PC-3 (cell line): ENCODE results near the gene CASP8AP2. TPM values are rescaled to one million over a fixed set of nuclear protein-coding genes. Genes with fewer than 3 reads are reported as not detected.

Source experiments
- ATAC-seq: fragments of 200-7000 bp; cut with Tn5 transposase; 2 replicates; pipeline ENCODE4 v1.9.1; 2020; ENCODE audit warnings: mild to moderate bottlenecking, moderate library complexity
- BruUV-seq: library from RNA; stranded (reverse); fragments of 400-500 nt; replicated peaks from 2 replicates; lab custom pipeline; 2021; lab: Mats Ljungman, UMichigan
- CTCF ChIA-PET: fragments of 300-600 bp; sonication (Branson Sonifier 250); formaldehyde crosslinking; loops from one replicate; lab custom pipeline; 2022; ENCODE audit warnings: antibody characterized with exemption; lab: Charles Lee
- POLR2A ChIA-PET: fragments of 300-600 bp; sonication (Branson Sonifier 250); formaldehyde crosslinking; loops from one replicate; lab custom pipeline; 2022; ENCODE audit warnings: antibody characterized with exemption; ENCODE audit not compliant: unreplicated experiment; lab: Charles Lee
- DNase-seq: peaks from one replicate; pipeline ENCODE4 v3.0.0-alpha.2; 2015
- H2AFZ ChIP-seq: fragments of 300-600 bp; sonication (generic); 2 replicates; pipeline ENCODE4 v1.6.0; 2016; ENCODE audit warnings: antibody characterized with exemption, low read length
- H3F3A ChIP-seq: fragments of 300-600 bp; sonication (generic); one replicate; pipeline ENCODE4 v1.6.0; 2017; ENCODE audit warnings: antibody characterized with exemption, low read length, control low read depth, mild to moderate bottlenecking; ENCODE audit not compliant: unreplicated experiment
- H3K27ac ChIP-seq: fragments of 300-600 bp; sonication (generic); 2 replicates; pipeline ENCODE4 v1.5.1; 2016; ENCODE audit warnings: mild to moderate bottlenecking, low read length
- H3K27me3 ChIP-seq: fragments of 300-600 bp; sonication (generic); 2 replicates; pipeline ENCODE4 v1.6.1; 2016; ENCODE audit warnings: low read length, mixed read lengths
- H3K36me3 ChIP-seq: fragments of 300-600 bp; sonication (generic); 2 replicates; pipeline ENCODE4 v1.6.1; 2016; ENCODE audit warnings: low read depth, mixed run types, low read length, mixed read lengths
- H3K4me1 ChIP-seq: fragments of 300-600 bp; sonication (generic); 2 replicates; pipeline ENCODE4 v1.5.1; 2016; ENCODE audit warnings: low read length; ENCODE audit not compliant: insufficient read depth
- H3K4me2 ChIP-seq: fragments of 300-600 bp; sonication (generic); 2 replicates; pipeline ENCODE4 v1.6.0; 2016; ENCODE audit warnings: low read length
- H3K4me3 ChIP-seq: fragments of 300-600 bp; sonication (generic); 2 replicates; pipeline ENCODE4 v1.5.1; 2016; ENCODE audit warnings: mild to moderate bottlenecking, low read length, mixed read lengths
- H3K79me2 ChIP-seq: fragments of 300-600 bp; sonication (generic); 2 replicates; pipeline ENCODE4 v1.6.1; 2017; ENCODE audit warnings: low read length, mixed read lengths
- H3K9ac ChIP-seq: fragments of 300-600 bp; sonication (generic); 2 replicates; pipeline ENCODE4 v1.6.0; 2016; ENCODE audit warnings: mild to moderate bottlenecking, low read length
- H3K9me2 ChIP-seq: fragments of 300-600 bp; sonication (generic); replicated peaks from 2 replicates; pipeline ENCODE4 v1.6.1; 2016; ENCODE audit warnings: mixed run types, low read length, mixed read lengths
- H3K9me3 ChIP-seq: fragments of 300-600 bp; sonication (generic); 2 replicates; pipeline ENCODE4 v1.6.1; 2016; ENCODE audit warnings: low read length, mixed read lengths
- H4K20me1 ChIP-seq: fragments of 300-600 bp; sonication (generic); 2 replicates; pipeline ENCODE4 v1.6.1; 2016; ENCODE audit warnings: low read length, mixed read lengths
- EZH2 ChIP-seq: fragments of 300-600 bp; sonication (generic); IDR thresholded peaks from one replicate; pipeline ENCODE4 v1.6.1; 2017; ENCODE audit warnings: antibody characterized with exemption, mild to moderate bottlenecking, low read length; ENCODE audit not compliant: unreplicated experiment
- EZH2phosphoT487 ChIP-seq: fragments of 300-600 bp; sonication (generic); IDR thresholded peaks from 2 replicates; pipeline ENCODE4 v1.6.1; 2018; ENCODE audit warnings: mild to moderate bottlenecking, antibody characterized with exemption, low read length, borderline replicate concordance
- intact Hi-C: fragments of 100-400 bp; cut with micrococcal nuclease; formaldehyde crosslinking; loops from 2 replicates; pipeline ENCODE4 v1.9.0; 2023
- total RNA-seq: library from RNA; depleted of rRNA; stranded (reverse); fragments of >200 nt; gene quantifications from 2 replicates; pipeline ENCODE4 v1.2.3, GENCODE V29; 2014
- TF ChIP-seq, protein P1 (sequence below): fragments of 300-600 bp; sonication (generic); conservative IDR thresholded peaks from 2 replicates; pipeline ENCODE4 v1.5.1; 2017; ENCODE audit warnings: antibody characterized with exemption, low read depth, mild to moderate bottlenecking, low read length

Gene CASP8AP2
- total RNA-seq, 1 experiment from 2014 or later, result 6.6 TPM

DNA sequence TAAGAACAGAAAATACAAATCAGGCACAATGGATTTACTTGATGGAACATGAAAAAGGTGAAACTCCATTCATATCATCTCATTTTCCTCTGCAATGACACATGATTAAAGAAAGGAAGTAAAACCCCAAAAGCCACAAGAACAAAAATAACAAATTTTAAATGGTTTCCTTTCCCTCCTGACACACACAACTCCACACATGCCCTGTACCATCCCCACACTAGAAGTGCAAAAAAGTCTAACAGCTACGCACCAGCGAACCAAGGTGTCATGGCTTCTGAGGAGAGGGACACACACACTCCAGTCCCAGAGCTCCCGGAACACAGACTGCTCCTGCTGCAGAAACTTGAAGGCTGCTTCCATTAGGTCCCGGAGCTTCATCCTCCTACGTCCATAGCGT is 35.4 kb upstream of the CASP8AP2 start:
- Histone ChIP-seq H2AFZ (no peak overlapping the region), H3K27me3 (no peaks in the 10 kb centered on the region), H3K36me3 (peaks cover 20% of the 10 kb centered on the region), H3K79me2 (0 out of 2 replicates have a peak, but pooled peaks cover 3% of the 10 kb centered on the region), H3K4me3 (no peak overlapping the region), H3F3A (no peaks in the 10 kb centered on the region), H4K20me1 (no peaks in the 10 kb centered on the region), H3K9ac (no peak overlapping the region), H3K9me2 (no peaks in the 10 kb centered on the region), H3K9me3 (no peaks in the 10 kb centered on the region), H3K27ac (no peak overlapping the region), H3K4me2 (no peak overlapping the region), H3K4me1 (no peaks in the 10 kb centered on the region)
- intact Hi-C loops, result no loop called here
- ATAC-seq (no peak), DNase-seq (no peak)
- TF ChIP-seq EZH2phosphoT487 (no peak), EZH2 (no peak)
- TF ChIP-seq, protein P1, sequence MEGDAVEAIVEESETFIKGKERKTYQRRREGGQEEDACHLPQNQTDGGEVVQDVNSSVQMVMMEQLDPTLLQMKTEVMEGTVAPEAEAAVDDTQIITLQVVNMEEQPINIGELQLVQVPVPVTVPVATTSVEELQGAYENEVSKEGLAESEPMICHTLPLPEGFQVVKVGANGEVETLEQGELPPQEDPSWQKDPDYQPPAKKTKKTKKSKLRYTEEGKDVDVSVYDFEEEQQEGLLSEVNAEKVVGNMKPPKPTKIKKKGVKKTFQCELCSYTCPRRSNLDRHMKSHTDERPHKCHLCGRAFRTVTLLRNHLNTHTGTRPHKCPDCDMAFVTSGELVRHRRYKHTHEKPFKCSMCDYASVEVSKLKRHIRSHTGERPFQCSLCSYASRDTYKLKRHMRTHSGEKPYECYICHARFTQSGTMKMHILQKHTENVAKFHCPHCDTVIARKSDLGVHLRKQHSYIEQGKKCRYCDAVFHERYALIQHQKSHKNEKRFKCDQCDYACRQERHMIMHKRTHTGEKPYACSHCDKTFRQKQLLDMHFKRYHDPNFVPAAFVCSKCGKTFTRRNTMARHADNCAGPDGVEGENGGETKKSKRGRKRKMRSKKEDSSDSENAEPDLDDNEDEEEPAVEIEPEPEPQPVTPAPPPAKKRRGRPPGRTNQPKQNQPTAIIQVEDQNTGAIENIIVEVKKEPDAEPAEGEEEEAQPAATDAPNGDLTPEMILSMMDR, result no peak
- CTCF ChIA-PET, result no interaction called here
- POLR2A ChIA-PET, result no interaction called here
- BruUV-seq, result no TSS peak

DNA sequence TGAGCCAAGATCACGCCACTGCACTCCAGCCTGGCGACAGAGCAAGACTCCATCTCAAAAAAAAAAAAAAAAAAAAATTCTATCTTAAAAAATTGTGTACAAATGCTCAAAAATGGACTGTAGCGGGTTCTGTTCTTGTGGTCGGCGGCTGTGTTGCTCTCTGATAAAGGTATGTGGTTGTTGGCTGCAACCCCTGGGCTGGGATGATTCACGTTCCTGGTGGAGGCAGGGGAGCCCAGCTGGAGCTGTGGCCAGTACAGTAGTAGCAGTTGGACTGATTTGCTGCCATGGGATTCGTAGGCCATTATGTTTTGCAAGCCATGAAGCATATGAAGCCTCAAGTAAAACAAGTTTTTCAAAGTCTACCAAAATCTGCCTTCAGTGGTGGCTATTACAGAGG is 32.4 kb upstream of the CASP8AP2 start:
- Histone ChIP-seq H3K27ac (no peak overlapping the region), H3K9ac (no peak overlapping the region), H3K9me3 (no peaks in the 10 kb centered on the region), H3K4me1 (no peaks in the 10 kb centered on the region), H3F3A (no peaks in the 10 kb centered on the region), H2AFZ (no peak overlapping the region), H3K79me2 (0 out of 2 replicates have a peak, but pooled peaks cover 3% of the 10 kb centered on the region), H3K9me2 (no peaks in the 10 kb centered on the region), H3K4me3 (no peak overlapping the region), H4K20me1 (no peaks in the 10 kb centered on the region), H3K27me3 (no peaks in the 10 kb centered on the region), H3K36me3 (peaks cover 18% of the 10 kb centered on the region), H3K4me2 (no peak overlapping the region)
- no peak for ATAC-seq
- intact Hi-C loops, result no loop called here
- CTCF ChIA-PET, result no interaction called here
- BruUV-seq, result no TSS peak
- no peak for TF ChIP-seq EZH2phosphoT487
- no peak for TF ChIP-seq EZH2
- TF ChIP-seq, protein P1, result no peak
- no peak for DNase-seq
- POLR2A ChIA-PET, result no interaction called here

DNA sequence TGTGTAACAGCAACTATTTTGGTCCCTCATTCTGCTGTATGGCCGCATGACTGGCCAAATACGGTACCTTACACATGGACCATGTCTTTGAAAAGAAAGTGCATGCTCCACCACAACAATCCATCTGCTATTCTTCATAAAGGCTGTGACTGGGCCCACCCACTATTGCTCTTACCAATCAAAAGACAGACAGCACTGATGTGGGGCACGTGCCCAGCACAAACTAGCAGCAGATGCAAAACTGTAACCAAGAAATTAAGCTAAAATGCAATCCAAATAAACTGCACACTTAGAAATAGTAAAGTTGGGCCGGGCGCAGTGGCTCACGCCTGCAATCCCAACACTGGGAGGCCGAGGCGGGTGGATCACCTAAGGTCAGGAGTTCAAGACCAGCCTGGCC is 30.6 kb upstream of the CASP8AP2 start:
- ATAC-seq, result no peak
- Histone ChIP-seq H4K20me1 (no peaks in the 10 kb centered on the region), H3K27ac (no peak overlapping the region), H3K79me2 (peaks cover 6% of the 10 kb centered on the region; the same call in 1 of the 2 replicates), H3K27me3 (no peaks in the 10 kb centered on the region), H3K4me1 (no peaks in the 10 kb centered on the region), H3K9me2 (no peaks in the 10 kb centered on the region), H3K9ac (no peak overlapping the region), H3K4me2 (no peak overlapping the region), H3K9me3 (no peaks in the 10 kb centered on the region), H3K36me3 (peaks cover 13% of the 10 kb centered on the region), H3K4me3 (no peak overlapping the region), H3F3A (no peaks in the 10 kb centered on the region), H2AFZ (no peak overlapping the region)
- intact Hi-C loops, result no loop called here
- ChIA-PET POLR2A (no interaction called here), CTCF (no interaction called here)
- no peak for TF ChIP-seq EZH2
- TF ChIP-seq EZH2phosphoT487, result no peak
- TF ChIP-seq, protein P1, result no peak
- no TSS peak for BruUV-seq
- no peak for DNase-seq
